Gastrocnemius medialis (tissue), 4 donors: ENCODE results near the gene LPCAT3. TPM values are rescaled to one million over a fixed set of nuclear protein-coding genes. Genes with fewer than 3 reads are reported as not detected.

Experiments used
- ATAC-seq, 2 donors: fragments of 150-250 bp; one replicate each; pipeline ENCODE4 v1.9.1; 2016
- DNase-seq, 2 donors: peaks; one replicate each; pipeline ENCODE4 v3.0.0-alpha.2; 2019
- H3K27ac ChIP-seq, 4 donors: fragments of 200-600 bp; sonication (generic); 1 replicate in 1 of 4; 2 replicates in 3 of 4; pipeline ENCODE4 v1.5.1; 2016 to 2018; ENCODE audit warnings: mild to moderate bottlenecking in 2 of 4, moderate library complexity in 1 of 4
- H3K27me3 ChIP-seq, 3 donors: fragments of 200-600 bp; sonication (generic) in 2 of 3; 1 replicate in 1 of 3; 2 replicates in 2 of 3; pipeline versions ENCODE4 v1.5.1 to v1.6.0; 2016 to 2019; ENCODE audit warnings: mild to moderate bottlenecking in 1 of 3, moderate library complexity in 1 of 3
- H3K36me3 ChIP-seq, 2 donors: fragments of 200-600 bp; sonication (generic) in 1 of 2; one replicate each; pipeline ENCODE4 v1.5.1; 2017 to 2018
- H3K4me1 ChIP-seq, 2 donors: fragments of 200-600 bp; sonication (generic) in 1 of 2; one replicate each; pipeline ENCODE4 v1.5.1; 2016 to 2017; ENCODE audit warnings: mild to moderate bottlenecking in 2 of 2
- H3K4me3 ChIP-seq, 4 donors: fragments of 200-600 bp; sonication (generic) in 3 of 4; 1 replicate in 1 of 4; 2 replicates in 3 of 4; pipeline ENCODE4 v1.5.1; 2016 to 2019; ENCODE audit warnings: mild to moderate bottlenecking in 2 of 4
- H3K9me3 ChIP-seq, 3 donors: fragments of 200-600 bp; sonication (generic) in 2 of 3; 1 replicate in 1 of 3; 2 replicates in 2 of 3; pipeline ENCODE4 v1.5.1; 2016 to 2019
- CTCF ChIP-seq, 5 experiments: fragments of 450-650 bp in 3 of 5; fragments of 200-600 bp in 2 of 5; sonication (generic) in 2 of 5; IDR thresholded peaks in 4 of 5; conservative IDR thresholded peaks in 1 of 5; 1 replicate in 4 of 5; 2 replicates in 1 of 5; pipeline ENCODE4 v1.5.1; 2016 to 2019; ENCODE audit warnings: antibody characterized with exemption in 5 of 5, mild to moderate bottlenecking in 3 of 5, moderate library complexity in 3 of 5
- POLR2A ChIP-seq, 2 donors: fragments of 450-650 bp; IDR thresholded peaks; one replicate each; pipeline ENCODE4 v1.6.1; 2017; ENCODE audit warnings: antibody characterized with exemption in 2 of 2, mild to moderate bottlenecking in 2 of 2, moderate library complexity in 2 of 2
- in situ Hi-C, 4 donors: fragments of 200-750 bp; cut with MboI; loops; one replicate each; pipeline versions ENCODE4 v1.15.0 to v1.8.0; 2017; ENCODE audit warnings: low sequenced_read_pairs in 4 of 4
- intact Hi-C: fragments of 100-400 bp; cut with DNase I; formaldehyde crosslinking; loops from one replicate; pipeline ENCODE4 v1.15.1; 2023; ENCODE audit warnings: low total_unique reads
- total RNA-seq, 4 donors: library from RNA; depleted of rRNA; stranded (reverse); fragments of >200 nt; gene quantifications; one replicate each; pipeline versions ENCODE4 v1.1.0 to v1.2.3, GENCODE V29; 2016

The LPCAT3 gene
- total RNA-seq, 4 donors from 2014 or later, result 19.4 to 42.8 (median 36.7) TPM

- intact Hi-C loops (no loop called here), in situ Hi-C loops (no loop called here)
- DNase-seq, result no peak
- H3K36me3 ChIP-seq, result no peaks in the 10 kb centered on the region
- H3K27ac ChIP-seq, result peak overlapping the region in 3 of 4 donors; percentile 35 to 43 (median 41)
- no peaks in the 10 kb centered on the region for H3K27me3 ChIP-seq
- TF ChIP-seq POLR2A (IDR thresholded peaks at IDR 0.05), result no peak
- TF ChIP-seq CTCF (IDR thresholded peaks at IDR 0.05 in 4 of 5, conservative IDR thresholded peaks at IDR 0.05 in 1 of 5), result no peak
- H3K4me3 ChIP-seq, result peak overlapping the region in 1 of 4 donors; percentile 42
- ATAC-seq, result no peak
- no peaks in the 10 kb centered on the region for H3K9me3 ChIP-seq
- H3K4me1 ChIP-seq, result no peaks in the 10 kb centered on the region
These were observed 65.3 kb downstream of the LPCAT3 start for GRCh38 chr12:6952863-6953441.

- Histone ChIP-seq H3K4me1 (no peaks in the 10 kb centered on the region), H3K36me3 (peaks cover 0 to under 1% of the 10 kb centered on the region in 2 donors), H3K4me3 (peak overlapping the region in 1 of 4 donors; percentile 42), H3K9me3 (no peaks in the 10 kb centered on the region), H3K27ac (no peak overlapping the region), H3K27me3 (no peaks in the 10 kb centered on the region)
- DNase-seq (no peak), ATAC-seq (no peak)
- in situ Hi-C loops (no loop called here), intact Hi-C loops (no loop called here)
- TF ChIP-seq POLR2A (IDR thresholded peaks at IDR 0.05), result no peak
- TF ChIP-seq CTCF (IDR thresholded peaks at IDR 0.05 in 4 of 5, conservative IDR thresholded peaks at IDR 0.05 in 1 of 5), result no peak
These were observed 66.0 kb downstream of the LPCAT3 start for GRCh38 chr12:6952121-6952862.

GRCh38 chr12:6951551-6952120 lies 66.6 kb downstream of the LPCAT3 start:
- Histone ChIP-seq H3K4me1 (peaks cover 0 to under 1% of the 10 kb centered on the region in 2 donors), H3K27me3 (no peaks in the 10 kb centered on the region), H3K36me3 (peaks cover 0 to 6% of the 10 kb centered on the region in 2 donors), H3K4me3 (peak overlapping the region in 1 of 4 donors; percentile 42), H3K27ac (peak overlapping the region in 1 of 4 donors; percentile 41), H3K9me3 (no peaks in the 10 kb centered on the region)
- intact Hi-C loops (no loop called here), in situ Hi-C loops (no loop called here)
- no peak for DNase-seq
- no peak for ATAC-seq
- no peak for TF ChIP-seq POLR2A (IDR thresholded peaks at IDR 0.05)
- no peak for TF ChIP-seq CTCF (IDR thresholded peaks at IDR 0.05 in 4 of 5, conservative IDR thresholded peaks at IDR 0.05 in 1 of 5)

- ATAC-seq (no peak), DNase-seq (no peak)
- Histone ChIP-seq H3K36me3 (peaks cover 0 to 11% of the 10 kb centered on the region in 2 donors), H3K27me3 (no peaks in the 10 kb centered on the region), H3K9me3 (no peaks in the 10 kb centered on the region), H3K27ac (peak within 1 kb of the TSS in 1 of 4 donors; percentile 41), H3K4me1 (peaks cover 0 to 7% of the 10 kb centered on the region in 2 donors), H3K4me3 (peak within 1 kb of the TSS in 1 of 4 donors; percentile 42)
- TF ChIP-seq CTCF (IDR thresholded peaks at IDR 0.05 in 4 of 5, conservative IDR thresholded peaks at IDR 0.05 in 1 of 5), result no peak
- TF ChIP-seq POLR2A (IDR thresholded peaks at IDR 0.05), result no peak
- intact Hi-C loops (no loop called here), in situ Hi-C loops (no loop called here)
These were observed 67.3 kb downstream of the LPCAT3 start, which contains the start of gene PTPN6 for GRCh38 chr12:6950811-6951540. Gene PTPN6, plus strand, starts transcription at chr12:6951356. Its CDS starts 157 bp downstream, at chr12:6951513.
